ENCODE data around the gene DSTN. TPM values are rescaled to one million over a fixed set of nuclear protein-coding genes. Genes with fewer than 3 reads are reported as not detected.

DSTN gene
- total and polyA plus RNA-seq, 2 of the 4 experiments (the other 2 are of a cell fraction): 221 to 269 TPM

DNA sequence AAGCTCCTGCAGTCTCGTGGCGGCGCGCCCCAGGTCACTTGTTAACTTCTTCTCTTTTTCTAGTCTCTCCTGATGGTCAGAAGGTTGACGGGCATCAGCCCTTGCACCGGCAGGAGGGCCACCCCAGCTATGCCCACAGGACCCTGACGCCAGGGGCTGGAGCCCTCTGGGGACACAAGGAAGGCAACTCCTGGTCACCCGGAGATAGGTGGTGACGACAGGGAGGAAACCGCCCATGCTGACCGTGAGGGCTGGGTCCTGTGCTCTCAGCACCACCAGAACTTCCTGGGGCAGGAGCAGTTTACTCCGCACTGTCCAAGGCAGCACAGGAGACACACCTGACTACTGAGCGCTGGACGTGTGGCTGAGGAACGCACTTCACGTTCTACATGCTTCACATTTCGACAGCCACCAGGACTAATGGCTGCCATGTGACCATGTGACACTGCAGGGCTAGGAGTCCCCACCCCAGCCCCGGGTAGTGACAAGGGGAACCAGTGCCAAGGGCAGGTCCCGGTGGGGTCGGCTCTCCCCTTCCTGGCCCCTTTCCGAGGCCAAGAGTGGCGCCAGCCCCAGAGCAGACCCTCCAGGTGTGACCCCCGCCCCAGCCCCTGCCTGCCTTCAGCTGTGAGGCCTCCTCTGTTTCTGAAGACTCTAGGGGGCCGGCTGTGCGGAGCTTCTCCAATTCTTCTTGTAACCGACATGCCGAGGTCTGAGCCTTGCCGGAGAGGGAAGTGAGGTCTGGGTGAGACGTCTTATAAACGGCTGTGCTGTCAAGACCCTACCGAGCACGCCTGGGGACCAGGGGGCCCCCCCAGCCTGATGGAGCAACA is 45.2 kb downstream of the DSTN start (continued):
- TF ChIP-seq ELK1 (IDR thresholded peaks at IDR 0.05; ENCODE audit: borderline replicate concordance, low read depth, low read length): no peak

- dilution Hi-C loops (cut with HindIII; ENCODE audit: low sequenced_read_pairs, unreplicated experiment): no loop called here
- Histone ChIP-seq H3K4me2 (ENCODE audit: low read depth, low read length) (no peak overlapping the region), H3K27ac (ENCODE audit: insufficient read depth, low read length) (no peak overlapping the region), H3K23ac (ENCODE audit: low read depth, low read length) (no peak overlapping the region), H2BK20ac (ENCODE audit: low read depth, low read length) (no peak overlapping the region), H3K4me3 (ENCODE audit: insufficient read depth, low read depth, low read length) (no peak overlapping the region), H3K27me3 (ENCODE audit: control insufficient read depth, insufficient read depth, low read length) (no peaks in the 10 kb centered on the region), H3K36me3 (ENCODE audit: control insufficient read depth, insufficient read depth, low read length) (peaks cover 77% of the 10 kb centered on the region), H3K18ac (ENCODE audit: low read depth, low read length) (no peak overlapping the region), H2BK5ac (ENCODE audit: low read depth, low read length, poor library complexity, severe bottlenecking) (no peak overlapping the region), H4K20me1 (ENCODE audit: insufficient read depth, low read length) (peaks cover 75% of the 10 kb centered on the region), H3K14ac (replicated peaks; ENCODE audit: low read depth, low read length) (no peak overlapping the region), H3K4ac (ENCODE audit: low read depth, low read length) (no peak overlapping the region), H2AFZ (replicated peaks; ENCODE audit: low read length, poor library complexity) (no peak overlapping the region), H2AK9ac (replicated peaks; ENCODE audit: low read depth, low read length, poor library complexity) (peak overlapping the region; percentile 28), H2BK15ac (ENCODE audit: low read depth, low read length) (no peak overlapping the region), H2BK120ac (ENCODE audit: low read depth, low read length) (no peak overlapping the region), H3K56ac (ENCODE audit: extremely low read depth, insufficient read depth, low read length) (no peak overlapping the region), H3K79me1 (ENCODE audit: low read depth in 1 of 2, low read length in 2 of 2) (peaks cover 0 to 62% of the 10 kb centered on the region in 2 experiments; a peak in 3 of 4 replicates), H3K9me3 (ENCODE audit: control insufficient read depth, insufficient read depth, low read length) (no peaks in the 10 kb centered on the region), H2AK5ac (ENCODE audit: low read depth, low read length) (no peak overlapping the region), H3K9me1 (ENCODE audit: insufficient read depth, low read length) (no peaks in the 10 kb centered on the region), H3K4me1 (ENCODE audit: control insufficient read depth, insufficient read depth, low read length) (no peaks in the 10 kb centered on the region; the same call in 1 of the 2 replicates), H4K5ac (ENCODE audit: low read depth, low read length) (no peak overlapping the region), H4K91ac (ENCODE audit: insufficient read depth, low read depth, low read length) (no peak overlapping the region), H4K8ac (ENCODE audit: low read depth in 2 of 2, low read length in 2 of 2) (no peak overlapping the region), H3K9ac (ENCODE audit: low read depth, low read length) (no peak overlapping the region)
- ChIA-PET CTCF (no interaction called here), POLR2A (ENCODE audit: unreplicated experiment) (no interaction called here)
- in situ Hi-C loops (cut with MboI; ENCODE audit: low sequenced_read_pairs): no loop called here
- ATAC-seq (ENCODE audit: low read depth): no peak
- intact Hi-C loops (cut with micrococcal nuclease): loop anchor here (10.0 kb wide), 1 partner anchor 111 kb away; no protein-coding TSS in a partner anchor
- WGBS, 2 experiments (ENCODE audit: extremely low coverage in 2 of 2, insufficient read length in 1 of 2): 73% methylated on average over 13 of the region's 22 CpGs; no CpG with 5 or more reads in 1 of the 2 experiments
- no peak for DNase-seq
- BruUV-seq (replicated peaks): no TSS peak
- no peak for TF ChIP-seq RCOR1 (IDR thresholded peaks at IDR 0.05; ENCODE audit: insufficient replicate concordance, low read length)
- no peak for TF ChIP-seq MXI1 (IDR thresholded peaks at IDR 0.05; ENCODE audit: borderline replicate concordance, low read depth, low read length)
- TF ChIP-seq RFX5 (IDR thresholded peaks at IDR 0.05; ENCODE audit: low read depth, low read length): no peak
- TF ChIP-seq CHD1 (IDR thresholded peaks at IDR 0.05; ENCODE audit: low read depth, low read length): no peak
- no peak for TF ChIP-seq CEBPB (IDR thresholded peaks at IDR 0.05; ENCODE audit: low read depth, low read length)
- no peak for TF ChIP-seq BHLHE40 (IDR thresholded peaks at IDR 0.05; ENCODE audit: low read depth, low read length)
- TF ChIP-seq, protein P1, sequence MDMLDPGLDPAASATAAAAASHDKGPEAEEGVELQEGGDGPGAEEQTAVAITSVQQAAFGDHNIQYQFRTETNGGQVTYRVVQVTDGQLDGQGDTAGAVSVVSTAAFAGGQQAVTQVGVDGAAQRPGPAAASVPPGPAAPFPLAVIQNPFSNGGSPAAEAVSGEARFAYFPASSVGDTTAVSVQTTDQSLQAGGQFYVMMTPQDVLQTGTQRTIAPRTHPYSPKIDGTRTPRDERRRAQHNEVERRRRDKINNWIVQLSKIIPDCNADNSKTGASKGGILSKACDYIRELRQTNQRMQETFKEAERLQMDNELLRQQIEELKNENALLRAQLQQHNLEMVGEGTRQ (IDR thresholded peaks at IDR 0.05; ENCODE audit: low read depth, low read length): no peak
- no peak for TF ChIP-seq ELK1 (IDR thresholded peaks at IDR 0.05; ENCODE audit: borderline replicate concordance, low read depth, low read length)
- TF ChIP-seq POLR2A (IDR thresholded peaks at IDR 0.05; ENCODE audit: low read depth, low read length): no peak
- TF ChIP-seq SMC3 (IDR thresholded peaks at IDR 0.05; ENCODE audit: low read depth, low read length): no peak
- no peak for TF ChIP-seq NFE2L2 (IDR thresholded peaks at IDR 0.05; ENCODE audit: low read depth, low read length)
These were observed 46.0 kb downstream of the DSTN start for GRCh38 chr20:17615645-17616479.
